ENCODE data around the gene USP7. TPM values are rescaled to one million over a fixed set of nuclear protein-coding genes. Genes with fewer than 3 reads are reported as not detected.
A peak's percentile ranks its signal among the peaks of the same experiment; 100 is the strongest.

The USP7 gene
- total and polyA plus RNA-seq, 10 of the 15 experiments (the other 5 are each of a cell fraction or from before 2014, with no cell fraction given): 16.2 to 133 (median 60.5) TPM

- peak; percentile 100 for ATAC-seq
- Histone ChIP-seq H4K20me1 (ENCODE audit: control insufficient read depth, insufficient read depth) (no peaks in the 10 kb centered on the region), H3K79me2 (ENCODE audit: control insufficient read depth, insufficient read depth, low read length) (no peaks in the 10 kb centered on the region), H3K4me1 (ENCODE audit: control insufficient read depth, insufficient read depth, low read length) (peaks cover 6% of the 10 kb centered on the region), H3K36me3 (ENCODE audit: control insufficient read depth in 2 of 2, insufficient read depth in 2 of 2, low read length in 1 of 2) (no peaks in the 10 kb centered on the region), H2AFZ (ENCODE audit: control insufficient read depth, low read depth, low read length) (peak overlapping the region; percentile 85), H3K4me2 (ENCODE audit: control insufficient read depth, insufficient read depth) (peak overlapping the region; percentile 97), H3K27me3 (replicated peaks in 1 of 2; ENCODE audit: control insufficient read depth in 2 of 2, insufficient read depth in 2 of 2, low read length in 1 of 2) (no peaks in the 10 kb centered on the region), H3K9me3 (replicated peaks; ENCODE audit: control insufficient read depth, insufficient read depth, low read length) (no peaks in the 10 kb centered on the region; the same call in 2 of the 3 replicates), H3K27ac (ENCODE audit: control insufficient read depth, insufficient read depth) (no peak overlapping the region), H3K9ac (ENCODE audit: control insufficient read depth, insufficient read depth, low read length) (no peak overlapping the region; the same call in 1 of the 2 replicates), H3K4me3 (no peak overlapping the region; the same call in 1 of the 2 replicates)
- FAIRE-seq: peak; percentile 68
- 5% methylated on average over 24 of the region's 26 CpGs for WGBS (ENCODE audit: insufficient coverage, insufficient replicate concordance, low lambda C conversion rate, missing lambda C conversion rate)
- RAD21 ChIA-PET (ENCODE audit: unreplicated experiment): interaction anchor here (0.5 to 3.2 kb wide), 39 partner anchors 12 to 834 kb away, joined by 3 to 34 read pairs (median 3); partner anchors contain the start of genes CARHSP1, HAPSTR1, LITAFD and USP7
- DNase-seq (ENCODE audit: low read depth, low spot score): peak; percentile 21
- BruUV-seq (replicated peaks): no TSS peak
- CTCF ChIA-PET: interaction anchor here (0.7 to 3.2 kb wide), 53 partner anchors 10 to 442 kb away, joined by 3 to 60 read pairs (median 5); partner anchors contain the start of gene LITAFD
- POLR2A ChIA-PET: interaction anchor here (0.5 to 1.0 kb wide), 6 partner anchors 41 to 140 kb away, joined by 3 to 5 read pairs (median 3); partner anchors contain the start of gene CARHSP1
- SMC1A ChIA-PET (ENCODE audit: uncharacterized antibody, unreplicated experiment): interaction anchor here (0.7 to 2.8 kb wide), 33 partner anchors 10 to 441 kb away, joined by 3 to 28 read pairs (median 4); no protein-coding TSS in a partner anchor
- intact Hi-C loops (cut with micrococcal nuclease; ENCODE audit: unreplicated experiment): loop anchor here (1.0 to 2.0 kb wide), 4 partner anchors 44 to 126 kb away; no protein-coding TSS in a partner anchor
- in situ Hi-C loops (cut with MboI): no loop called here
- TF ChIP-seq, protein P1, sequence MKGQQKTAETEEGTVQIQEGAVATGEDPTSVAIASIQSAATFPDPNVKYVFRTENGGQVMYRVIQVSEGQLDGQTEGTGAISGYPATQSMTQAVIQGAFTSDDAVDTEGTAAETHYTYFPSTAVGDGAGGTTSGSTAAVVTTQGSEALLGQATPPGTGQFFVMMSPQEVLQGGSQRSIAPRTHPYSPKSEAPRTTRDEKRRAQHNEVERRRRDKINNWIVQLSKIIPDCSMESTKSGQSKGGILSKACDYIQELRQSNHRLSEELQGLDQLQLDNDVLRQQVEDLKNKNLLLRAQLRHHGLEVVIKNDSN (IDR thresholded peaks at IDR 0.05; ENCODE audit: borderline replicate concordance, extremely low read length, insufficient read depth, low read depth, low read length): no peak
- TF ChIP-seq CTCF (IDR thresholded peaks at IDR 0.05 in 2 of 3, conservative IDR thresholded peaks at IDR 0.05 in 1 of 3; ENCODE audit: control insufficient read depth in 2 of 3, extremely low read depth in 1 of 3, insufficient read depth in 1 of 3, low read depth in 3 of 3, low read length in 3 of 3) (peak; percentile 83 to 97 (median 89)), MYC (IDR thresholded peaks at IDR 0.05; ENCODE audit: insufficient read depth, insufficient read length, insufficient replicate concordance, low read length, severe bottlenecking) (no peak), JUND (IDR thresholded peaks at IDR 0.05; ENCODE audit: low read depth, low read length) (no peak), HSF1 (IDR thresholded peaks at IDR 0.05; ENCODE audit: low read depth, low read length) (no peak), ZNF274 (IDR thresholded peaks at IDR 0.05; ENCODE audit: insufficient read depth, insufficient read length) (no peak), FOS (IDR thresholded peaks at IDR 0.05; ENCODE audit: borderline replicate concordance, extremely low read depth, insufficient read length) (no peak), PAX8 (IDR thresholded peaks at IDR 0.05) (no peak), TCF3 (IDR thresholded peaks at IDR 0.05; ENCODE audit: borderline replicate concordance, insufficient read depth, low read depth, low read length) (no peak), BMI1 (IDR thresholded peaks at IDR 0.05; ENCODE audit: borderline replicate concordance) (no peak), NFYB (IDR thresholded peaks at IDR 0.05; ENCODE audit: insufficient read depth, low read depth, low read length) (no peak), ZSCAN29 (IDR thresholded peaks at IDR 0.05) (no peak), POLR2AphosphoS5 (IDR thresholded peaks at IDR 0.05; ENCODE audit: low read length) (no peak), E4F1 (IDR thresholded peaks at IDR 0.05; ENCODE audit: borderline replicate concordance, partially characterized antibody) (no peak), YY1 (IDR thresholded peaks at IDR 0.05; ENCODE audit: low read depth, low read length) (peak; percentile 70)
These were observed 45.0 kb upstream of the USP7 start for GRCh38 chr16:9008601-9009260.

Data from GM12878 (cell line).